GM23338 (cell line): ENCODE measurements around the gene GOLGA1. TPM values are rescaled to one million over a fixed set of nuclear protein-coding genes. Genes with fewer than 3 reads are reported as not detected.

ENCODE experiments used
- ATAC-seq: fragments of 200-7000 bp; cut with Tn5 transposase; 3 replicates; pipeline ENCODE4 v1.9.1; 2020
- DNase-seq: peaks from one replicate; pipeline ENCODE4 v3.0.0-alpha.2; 2015; ENCODE audit warnings: low spot score
- H2AFZ ChIP-seq: fragments of 200-600 bp; sonication (generic); 2 replicates; pipeline ENCODE4 v1.8.0; 2016; ENCODE audit warnings: antibody characterized with exemption, mild to moderate bottlenecking, moderate library complexity
- H3F3A ChIP-seq: fragments of 200-600 bp; sonication (generic); replicated peaks from 2 replicates; pipeline ENCODE4 v1.8.0; 2017; ENCODE audit warnings: antibody characterized with exemption, mixed run types, low read depth
- H3K27ac ChIP-seq: fragments of 200-600 bp; sonication (generic); 2 replicates; pipeline ENCODE4 v1.6.1; 2016; ENCODE audit warnings: low read depth
- H3K27me3 ChIP-seq: fragments of 200-600 bp; sonication (generic); 2 replicates; pipeline ENCODE4 v1.8.0; 2016; ENCODE audit warnings: mild to moderate bottlenecking, mixed run types, moderate library complexity; ENCODE audit not compliant: insufficient read depth
- H3K36me3 ChIP-seq: fragments of 200-600 bp; sonication (generic); 2 replicates; pipeline ENCODE4 v1.8.0; 2016; ENCODE audit warnings: mild to moderate bottlenecking; ENCODE audit not compliant: insufficient read depth
- H3K4me1 ChIP-seq: fragments of 200-600 bp; sonication (generic); 2 replicates; pipeline ENCODE4 v1.8.0; 2016; ENCODE audit warnings: mild to moderate bottlenecking, moderate library complexity; ENCODE audit not compliant: insufficient read depth
- H3K4me2 ChIP-seq: fragments of 200-600 bp; sonication (generic); 2 replicates; pipeline ENCODE4 v1.7.1; 2017; ENCODE audit warnings: mixed run types
- H3K4me3 ChIP-seq: fragments of 200-600 bp; sonication (generic); 2 replicates; pipeline ENCODE4 v1.6.1; 2016; ENCODE audit warnings: mixed run types
- H3K79me2 ChIP-seq: fragments of 200-600 bp; sonication (generic); replicated peaks from 2 replicates; pipeline ENCODE4 v1.8.0; 2017; ENCODE audit warnings: mild to moderate bottlenecking; ENCODE audit not compliant: insufficient read depth
- H3K9me2 ChIP-seq: fragments of 200-600 bp; sonication (generic); 2 replicates; pipeline ENCODE4 v1.8.0; 2017; ENCODE audit not compliant: insufficient read depth
- H4K20me1 ChIP-seq: fragments of 200-600 bp; sonication (generic); replicated peaks from 2 replicates; pipeline ENCODE4 v1.8.0; 2017; ENCODE audit warnings: mild to moderate bottlenecking; ENCODE audit not compliant: insufficient read depth
- H3K27ac Mint-ChIP-seq: 2 replicates; pipeline ENCODE4 v1.8.0; 2020; ENCODE audit warnings: inconsistent platforms, mild to moderate bottlenecking, moderate library complexity, mixed read lengths
- H3K27me3 Mint-ChIP-seq: 3 replicates; pipeline ENCODE4 v1.8.0; 2022; ENCODE audit warnings: low read depth, mild to moderate bottlenecking, moderate library complexity, mixed read lengths, inconsistent platforms; ENCODE audit not compliant: insufficient read depth, poor library complexity
- H3K36me3 Mint-ChIP-seq: 3 replicates; pipeline ENCODE4 v1.8.0; 2021; ENCODE audit warnings: low read depth, mild to moderate bottlenecking, inconsistent platforms, moderate library complexity, mixed read lengths
- H3K4me1 Mint-ChIP-seq: 3 replicates; pipeline ENCODE4 v1.8.0; 2020; ENCODE audit warnings: mild to moderate bottlenecking, inconsistent platforms, mixed read lengths
- H3K4me3 Mint-ChIP-seq: 3 replicates; pipeline ENCODE4 v1.8.0; 2021; ENCODE audit warnings: moderate library complexity, mild to moderate bottlenecking, inconsistent platforms, mixed read lengths
- H3K9me3 Mint-ChIP-seq: 3 replicates; pipeline ENCODE4 v1.8.0; 2020; ENCODE audit warnings: moderate library complexity, mild to moderate bottlenecking, inconsistent platforms, mixed read lengths
- CREB1 ChIP-seq: fragments of 250-450 bp; sonication (Bioruptor Pico); IDR thresholded peaks from 2 replicates; pipeline ENCODE4 v1.5.0; 2020; ENCODE audit warnings: low read depth, mild to moderate bottlenecking, moderate library complexity
- CTCF ChIP-seq, 2 experiments: fragments of 200-600 bp in 1 of 2; sonication (generic) in 1 of 2; conservative IDR thresholded peaks; 2 replicates each; pipeline versions ENCODE4 v1.5.1 to v1.6.1; 2016 to 2017; ENCODE audit warnings: antibody characterized with exemption in 2 of 2, low read depth in 2 of 2, mild to moderate bottlenecking in 2 of 2, moderate library complexity in 1 of 2
- EZH2 ChIP-seq: fragments of 200-600 bp; sonication (generic); IDR thresholded peaks from one replicate; pipeline ENCODE4 v1.8.0; 2017; ENCODE audit warnings: antibody characterized with exemption, mild to moderate bottlenecking, low read depth; ENCODE audit not compliant: unreplicated experiment
- EZH2phosphoT487 ChIP-seq: fragments of 200-600 bp; sonication (generic); IDR thresholded peaks from one replicate; pipeline ENCODE4 v1.8.1; 2018; ENCODE audit warnings: antibody characterized with exemption; ENCODE audit not compliant: unreplicated experiment
- JUNB ChIP-seq: IDR thresholded peaks from one replicate; pipeline ENCODE4 v1.6.1; 2016; ENCODE audit warnings: antibody characterized with exemption; ENCODE audit not compliant: unreplicated experiment
- NANOG ChIP-seq: IDR thresholded peaks from 2 replicates; pipeline ENCODE4 v1.6.1; 2016; ENCODE audit warnings: antibody characterized with exemption, borderline replicate concordance
- POLR2AphosphoS5 ChIP-seq: IDR thresholded peaks from 2 replicates; pipeline ENCODE4 v1.6.1; 2016; ENCODE audit warnings: antibody characterized with exemption, low read depth
- STAT1 ChIP-seq: IDR thresholded peaks from one replicate; pipeline ENCODE4 v1.6.1; 2016; ENCODE audit warnings: antibody characterized with exemption; ENCODE audit not compliant: unreplicated experiment
- ZNF114 ChIP-seq: fragments of 250-450 bp; sonication (Bioruptor Pico); IDR thresholded peaks from 2 replicates; pipeline ENCODE4 v1.5.0; 2020; ENCODE audit warnings: mild to moderate bottlenecking, moderate library complexity
- ZNF331 ChIP-seq: fragments of 250-450 bp; sonication (Bioruptor Pico); IDR thresholded peaks from 2 replicates; pipeline ENCODE4 v1.5.0; 2020; ENCODE audit warnings: low read depth, mild to moderate bottlenecking, moderate library complexity
- polyA plus RNA-seq: library from polyadenylated mRNA; unstranded; fragments of >200 nt; fragmentation: Nextera tagmentation; extraction: Ambion mirVana; gene quantifications from 2 replicates; pipeline ENCODE4 v1.2.1, GENCODE V29; 2016
- total RNA-seq: library from RNA; depleted of rRNA; stranded (reverse); fragments of >200 nt; shearing (Covaris generic); gene quantifications from 2 replicates; pipeline ENCODE4 v1.2.3, GENCODE V29; 2014
- TF ChIP-seq, protein P1 (sequence below): IDR thresholded peaks from 2 replicates; pipeline ENCODE4 v1.6.1; 2016; ENCODE audit warnings: antibody characterized with exemption
- TF ChIP-seq, protein P2 (sequence below): fragments of 250-450 bp; sonication (Bioruptor Pico); IDR thresholded peaks from 2 replicates; pipeline ENCODE4 v1.5.0; 2020; ENCODE audit warnings: mild to moderate bottlenecking, moderate library complexity
- TF ChIP-seq, protein P3 (sequence below): IDR thresholded peaks from one replicate; pipeline ENCODE4 v1.6.1; 2018; ENCODE audit warnings: antibody characterized with exemption; ENCODE audit not compliant: unreplicated experiment

The GOLGA1 gene
- total and polyA plus RNA-seq, 2 experiments from 2014 or later: 6.1 to 8.0 TPM

- no peak overlapping the region for H3K27ac ChIP-seq
- H3K4me1 ChIP-seq: no peaks in the 10 kb centered on the region
- no peaks in the 10 kb centered on the region for H3K79me2 ChIP-seq
- H3K4me3 ChIP-seq: no peak overlapping the region
- DNase-seq: no peak
- H2AFZ ChIP-seq: no peak overlapping the region
- ATAC-seq: no peak
- Mint-ChIP-seq H3K36me3 (peaks cover 2% of the 10 kb centered on the region; the same call in 2 of the 3 replicates), H3K4me3 (no peak overlapping the region), H3K4me1 (no peaks in the 10 kb centered on the region), H3K27ac (no peak overlapping the region), H3K27me3 (no peaks in the 10 kb centered on the region), H3K9me3 (no peaks in the 10 kb centered on the region)
- no peak overlapping the region for H3K4me2 ChIP-seq
- TF ChIP-seq EZH2 (no peak), ZNF331 (CRISPR knock-in tag) (no peak), POLR2AphosphoS5 (no peak), EZH2phosphoT487 (no peak), CREB1 (CRISPR knock-in tag) (no peak), STAT1 (no peak), JUNB (no peak), CTCF (conservative IDR thresholded peaks at IDR 0.05; ENCODE audit: low read depth in 2 of 2) (no peak), ZNF114 (CRISPR knock-in tag) (no peak), NANOG (no peak)
- TF ChIP-seq, protein P1, sequence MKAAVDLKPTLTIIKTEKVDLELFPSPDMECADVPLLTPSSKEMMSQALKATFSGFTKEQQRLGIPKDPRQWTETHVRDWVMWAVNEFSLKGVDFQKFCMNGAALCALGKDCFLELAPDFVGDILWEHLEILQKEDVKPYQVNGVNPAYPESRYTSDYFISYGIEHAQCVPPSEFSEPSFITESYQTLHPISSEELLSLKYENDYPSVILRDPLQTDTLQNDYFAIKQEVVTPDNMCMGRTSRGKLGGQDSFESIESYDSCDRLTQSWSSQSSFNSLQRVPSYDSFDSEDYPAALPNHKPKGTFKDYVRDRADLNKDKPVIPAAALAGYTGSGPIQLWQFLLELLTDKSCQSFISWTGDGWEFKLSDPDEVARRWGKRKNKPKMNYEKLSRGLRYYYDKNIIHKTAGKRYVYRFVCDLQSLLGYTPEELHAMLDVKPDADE: no peak
- TF ChIP-seq, protein P2, sequence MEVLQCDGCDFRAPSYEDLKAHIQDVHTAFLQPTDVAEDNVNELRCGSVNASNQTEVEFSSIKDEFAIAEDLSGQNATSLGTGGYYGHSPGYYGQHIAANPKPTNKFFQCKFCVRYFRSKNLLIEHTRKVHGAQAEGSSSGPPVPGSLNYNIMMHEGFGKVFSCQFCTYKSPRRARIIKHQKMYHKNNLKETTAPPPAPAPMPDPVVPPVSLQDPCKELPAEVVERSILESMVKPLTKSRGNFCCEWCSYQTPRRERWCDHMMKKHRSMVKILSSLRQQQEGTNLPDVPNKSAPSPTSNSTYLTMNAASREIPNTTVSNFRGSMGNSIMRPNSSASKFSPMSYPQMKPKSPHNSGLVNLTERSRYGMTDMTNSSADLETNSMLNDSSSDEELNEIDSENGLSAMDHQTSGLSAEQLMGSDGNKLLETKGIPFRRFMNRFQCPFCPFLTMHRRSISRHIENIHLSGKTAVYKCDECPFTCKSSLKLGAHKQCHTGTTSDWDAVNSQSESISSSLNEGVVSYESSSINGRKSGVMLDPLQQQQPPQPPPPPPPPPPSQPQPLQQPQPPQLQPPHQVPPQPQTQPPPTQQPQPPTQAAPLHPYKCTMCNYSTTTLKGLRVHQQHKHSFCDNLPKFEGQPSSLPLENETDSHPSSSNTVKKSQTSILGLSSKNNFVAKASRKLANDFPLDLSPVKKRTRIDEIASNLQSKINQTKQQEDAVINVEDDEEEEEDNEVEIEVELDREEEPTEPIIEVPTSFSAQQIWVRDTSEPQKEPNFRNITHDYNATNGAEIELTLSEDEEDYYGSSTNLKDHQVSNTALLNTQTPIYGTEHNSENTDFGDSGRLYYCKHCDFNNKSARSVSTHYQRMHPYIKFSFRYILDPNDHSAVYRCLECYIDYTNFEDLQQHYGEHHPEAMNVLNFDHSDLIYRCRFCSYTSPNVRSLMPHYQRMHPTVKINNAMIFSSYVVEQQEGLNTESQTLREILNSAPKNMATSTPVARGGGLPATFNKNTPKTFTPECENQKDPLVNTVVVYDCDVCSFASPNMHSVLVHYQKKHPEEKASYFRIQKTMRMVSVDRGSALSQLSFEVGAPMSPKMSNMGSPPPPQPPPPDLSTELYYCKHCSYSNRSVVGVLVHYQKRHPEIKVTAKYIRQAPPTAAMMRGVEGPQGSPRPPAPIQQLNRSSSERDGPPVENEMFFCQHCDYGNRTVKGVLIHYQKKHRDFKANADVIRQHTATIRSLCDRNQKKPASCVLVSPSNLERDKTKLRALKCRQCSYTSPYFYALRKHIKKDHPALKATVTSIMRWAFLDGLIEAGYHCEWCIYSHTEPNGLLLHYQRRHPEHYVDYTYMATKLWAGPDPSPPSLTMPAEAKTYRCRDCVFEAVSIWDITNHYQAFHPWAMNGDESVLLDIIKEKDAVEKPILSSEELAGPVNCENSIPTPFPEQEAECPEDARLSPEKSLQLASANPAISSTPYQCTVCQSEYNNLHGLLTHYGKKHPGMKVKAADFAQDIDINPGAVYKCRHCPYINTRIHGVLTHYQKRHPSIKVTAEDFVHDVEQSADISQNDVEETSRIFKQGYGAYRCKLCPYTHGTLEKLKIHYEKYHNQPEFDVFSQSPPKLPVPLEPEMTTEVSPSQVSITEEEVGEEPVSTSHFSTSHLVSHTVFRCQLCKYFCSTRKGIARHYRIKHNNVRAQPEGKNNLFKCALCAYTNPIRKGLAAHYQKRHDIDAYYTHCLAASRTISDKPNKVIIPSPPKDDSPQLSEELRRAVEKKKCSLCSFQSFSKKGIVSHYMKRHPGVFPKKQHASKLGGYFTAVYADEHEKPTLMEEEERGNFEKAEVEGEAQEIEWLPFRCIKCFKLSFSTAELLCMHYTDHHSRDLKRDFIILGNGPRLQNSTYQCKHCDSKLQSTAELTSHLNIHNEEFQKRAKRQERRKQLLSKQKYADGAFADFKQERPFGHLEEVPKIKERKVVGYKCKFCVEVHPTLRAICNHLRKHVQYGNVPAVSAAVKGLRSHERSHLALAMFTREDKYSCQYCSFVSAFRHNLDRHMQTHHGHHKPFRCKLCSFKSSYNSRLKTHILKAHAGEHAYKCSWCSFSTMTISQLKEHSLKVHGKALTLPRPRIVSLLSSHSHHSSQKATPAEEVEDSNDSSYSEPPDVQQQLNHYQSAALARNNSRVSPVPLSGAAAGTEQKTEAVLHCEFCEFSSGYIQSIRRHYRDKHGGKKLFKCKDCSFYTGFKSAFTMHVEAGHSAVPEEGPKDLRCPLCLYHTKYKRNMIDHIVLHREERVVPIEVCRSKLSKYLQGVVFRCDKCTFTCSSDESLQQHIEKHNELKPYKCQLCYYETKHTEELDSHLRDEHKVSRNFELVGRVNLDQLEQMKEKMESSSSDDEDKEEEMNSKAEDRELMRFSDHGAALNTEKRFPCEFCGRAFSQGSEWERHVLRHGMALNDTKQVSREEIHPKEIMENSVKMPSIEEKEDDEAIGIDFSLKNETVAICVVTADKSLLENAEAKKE (CRISPR knock-in tag): no peak
- TF ChIP-seq, protein P3, sequence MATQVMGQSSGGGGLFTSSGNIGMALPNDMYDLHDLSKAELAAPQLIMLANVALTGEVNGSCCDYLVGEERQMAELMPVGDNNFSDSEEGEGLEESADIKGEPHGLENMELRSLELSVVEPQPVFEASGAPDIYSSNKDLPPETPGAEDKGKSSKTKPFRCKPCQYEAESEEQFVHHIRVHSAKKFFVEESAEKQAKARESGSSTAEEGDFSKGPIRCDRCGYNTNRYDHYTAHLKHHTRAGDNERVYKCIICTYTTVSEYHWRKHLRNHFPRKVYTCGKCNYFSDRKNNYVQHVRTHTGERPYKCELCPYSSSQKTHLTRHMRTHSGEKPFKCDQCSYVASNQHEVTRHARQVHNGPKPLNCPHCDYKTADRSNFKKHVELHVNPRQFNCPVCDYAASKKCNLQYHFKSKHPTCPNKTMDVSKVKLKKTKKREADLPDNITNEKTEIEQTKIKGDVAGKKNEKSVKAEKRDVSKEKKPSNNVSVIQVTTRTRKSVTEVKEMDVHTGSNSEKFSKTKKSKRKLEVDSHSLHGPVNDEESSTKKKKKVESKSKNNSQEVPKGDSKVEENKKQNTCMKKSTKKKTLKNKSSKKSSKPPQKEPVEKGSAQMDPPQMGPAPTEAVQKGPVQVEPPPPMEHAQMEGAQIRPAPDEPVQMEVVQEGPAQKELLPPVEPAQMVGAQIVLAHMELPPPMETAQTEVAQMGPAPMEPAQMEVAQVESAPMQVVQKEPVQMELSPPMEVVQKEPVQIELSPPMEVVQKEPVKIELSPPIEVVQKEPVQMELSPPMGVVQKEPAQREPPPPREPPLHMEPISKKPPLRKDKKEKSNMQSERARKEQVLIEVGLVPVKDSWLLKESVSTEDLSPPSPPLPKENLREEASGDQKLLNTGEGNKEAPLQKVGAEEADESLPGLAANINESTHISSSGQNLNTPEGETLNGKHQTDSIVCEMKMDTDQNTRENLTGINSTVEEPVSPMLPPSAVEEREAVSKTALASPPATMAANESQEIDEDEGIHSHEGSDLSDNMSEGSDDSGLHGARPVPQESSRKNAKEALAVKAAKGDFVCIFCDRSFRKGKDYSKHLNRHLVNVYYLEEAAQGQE: no peak
- H3K9me2 ChIP-seq: no peaks in the 10 kb centered on the region
- H3F3A ChIP-seq: no peaks in the 10 kb centered on the region
- H4K20me1 ChIP-seq: no peaks in the 10 kb centered on the region
- no peaks in the 10 kb centered on the region for H3K27me3 ChIP-seq
- H3K36me3 ChIP-seq: no peaks in the 10 kb centered on the region; the same call in 1 of the 2 replicates
These were observed 13.4 kb upstream of the GOLGA1 start for GRCh38 chr9:124954255-124954654.
